ENCODE measurements around the gene MRPS6.

MRPS6 gene

GRCh38 chr21:34073032-34073748 lies at the start of gene MRPS6, which contains the start of gene SLC5A3:
MRPS6 (plus strand) TSS chr21:34073578; CDS start chr21:34073701, 123 bp downstream.
SLC5A3 (plus strand) TSS chr21:34073578; CDS start chr21:34095199, 21,621 bp downstream.
- TF ChIP-seq CTCF (IDR thresholded peaks at IDR 0.05), result peak; percentile 14
- TF ChIP-seq ZFX (IDR thresholded peaks at IDR 0.05; ENCODE audit: borderline replicate concordance), result no peak
- H3K27ac ChIP-seq, result peak within 1 kb of the TSS; percentile 88

GRCh38 chr21:34023691-34024373 lies 49.5 kb upstream of the MRPS6 start:
- TF ChIP-seq ZFX (IDR thresholded peaks at IDR 0.05; ENCODE audit: borderline replicate concordance) (no peak), CTCF (IDR thresholded peaks at IDR 0.05) (no peak)
- no peak overlapping the region for H3K27ac ChIP-seq

- no peak overlapping the region for H3K27ac ChIP-seq
- TF ChIP-seq CTCF (IDR thresholded peaks at IDR 0.05) (no peak), ZFX (IDR thresholded peaks at IDR 0.05; ENCODE audit: borderline replicate concordance) (no peak)
Observed at GRCh38 chr21:34024374-34024693, 49.0 kb upstream of the MRPS6 start.

GRCh38 chr21:34027721-34028461 lies 45.5 kb upstream of the MRPS6 start:
- no peak for TF ChIP-seq ZFX (IDR thresholded peaks at IDR 0.05; ENCODE audit: borderline replicate concordance)
- TF ChIP-seq CTCF (IDR thresholded peaks at IDR 0.05), result no peak
- H3K27ac ChIP-seq, result no peak overlapping the region

GRCh38 chr21:34029743-34030528 lies 43.4 kb upstream of the MRPS6 start:
- H3K27ac ChIP-seq, result no peak overlapping the region
- TF ChIP-seq ZFX (IDR thresholded peaks at IDR 0.05; ENCODE audit: borderline replicate concordance), result no peak
- TF ChIP-seq CTCF (IDR thresholded peaks at IDR 0.05), result no peak

GRCh38 chr21:34031835-34032370 lies 41.5 kb upstream of the MRPS6 start:
- no peak for TF ChIP-seq CTCF (IDR thresholded peaks at IDR 0.05)
- H3K27ac ChIP-seq, result no peak overlapping the region

All from 22Rv1 (cell line).